ENCODE results near the gene FAM184B.

The FAM184B gene

GRCh38 chr4:17587094-17587822 is 194.2 kb downstream of the FAM184B start:
- no peaks in the 10 kb centered on the region for H3K4me1 ChIP-seq (ENCODE audit: control insufficient read depth in 1 of 2, insufficient read depth in 1 of 2, low read depth in 1 of 2, low read length in 1 of 2)
- no peaks in the 10 kb centered on the region for H3K27me3 ChIP-seq
- no peak for TF ChIP-seq CTCF (IDR thresholded peaks at IDR 0.05)
- H3K9me3 ChIP-seq, result no peaks in the 10 kb centered on the region
- no peak overlapping the region for H3K27ac ChIP-seq
- peaks cover 44% of the 10 kb centered on the region for H3K36me3 ChIP-seq
- H3K4me3 ChIP-seq (ENCODE audit: low read depth in 1 of 2, low read length in 1 of 2), result no peak overlapping the region

- Histone ChIP-seq H3K9me3 (no peaks in the 10 kb centered on the region), H3K27ac (no peak overlapping the region), H3K4me3 (ENCODE audit: low read depth in 1 of 2, low read length in 1 of 2) (no peak overlapping the region), H3K4me1 (ENCODE audit: control insufficient read depth in 1 of 2, insufficient read depth in 1 of 2, low read depth in 1 of 2, low read length in 1 of 2) (no peaks in the 10 kb centered on the region), H3K27me3 (no peaks in the 10 kb centered on the region), H3K36me3 (peaks cover 54% of the 10 kb centered on the region)
- no peak for TF ChIP-seq CTCF (IDR thresholded peaks at IDR 0.05)
These were observed 196.8 kb downstream of the FAM184B start for GRCh38 chr4:17584521-17585213.

GRCh38 chr4:17583941-17584340 is 197.5 kb downstream of the FAM184B start:
- peaks cover 46% of the 10 kb centered on the region for H3K36me3 ChIP-seq
- H3K27ac ChIP-seq, result no peak overlapping the region
- no peaks in the 10 kb centered on the region for H3K4me1 ChIP-seq (ENCODE audit: control insufficient read depth in 1 of 2, insufficient read depth in 1 of 2, low read depth in 1 of 2, low read length in 1 of 2)
- TF ChIP-seq CTCF (IDR thresholded peaks at IDR 0.05), result no peak
- H3K9me3 ChIP-seq, result no peaks in the 10 kb centered on the region
- no peak overlapping the region for H3K4me3 ChIP-seq (ENCODE audit: low read depth in 1 of 2, low read length in 1 of 2)
- no peaks in the 10 kb centered on the region for H3K27me3 ChIP-seq

- Histone ChIP-seq H3K4me1 (ENCODE audit: control insufficient read depth in 1 of 2, insufficient read depth in 1 of 2, low read depth in 1 of 2, low read length in 1 of 2) (peaks cover 4 to 5% of the 10 kb centered on the region in 2 experiments), H3K27me3 (no peaks in the 10 kb centered on the region), H3K9me3 (no peaks in the 10 kb centered on the region), H3K4me3 (ENCODE audit: low read depth in 1 of 2, low read length in 1 of 2) (no peak overlapping the region), H3K27ac (no peak overlapping the region), H3K36me3 (peaks cover 43% of the 10 kb centered on the region)
- TF ChIP-seq CTCF (IDR thresholded peaks at IDR 0.05), result no peak
These were observed 198.1 kb downstream of the FAM184B start for GRCh38 chr4:17583276-17583675.

- H3K4me3 ChIP-seq (ENCODE audit: low read depth in 1 of 2, low read length in 1 of 2), result no peak overlapping the region
These were observed 200.5 kb downstream of the FAM184B start for GRCh38 chr4:17580969-17581368.

More at GRCh38 chr4:17580969-17581368, 200.5 kb downstream of the FAM184B start:
- peaks cover 20% of the 10 kb centered on the region in 2 experiments for H3K4me1 ChIP-seq (ENCODE audit: control insufficient read depth in 1 of 2, insufficient read depth in 1 of 2, low read depth in 1 of 2, low read length in 1 of 2)
- H3K36me3 ChIP-seq, result peaks cover 39% of the 10 kb centered on the region
- H3K27me3 ChIP-seq, result no peaks in the 10 kb centered on the region
- no peak overlapping the region for H3K27ac ChIP-seq
- no peaks in the 10 kb centered on the region for H3K9me3 ChIP-seq
- TF ChIP-seq CTCF (IDR thresholded peaks at IDR 0.05), result no peak
